Measurements from ENCODE around the gene PROZ. TPM values are rescaled to one million over a fixed set of nuclear protein-coding genes. Genes with fewer than 3 reads are reported as not detected.

The PROZ gene
- total and polyA plus RNA-seq, 2 of the 13 experiments (the other 11 are each of a cell fraction or from before 2014, with no cell fraction given) = 5.6 to 22.5 TPM

DNA sequence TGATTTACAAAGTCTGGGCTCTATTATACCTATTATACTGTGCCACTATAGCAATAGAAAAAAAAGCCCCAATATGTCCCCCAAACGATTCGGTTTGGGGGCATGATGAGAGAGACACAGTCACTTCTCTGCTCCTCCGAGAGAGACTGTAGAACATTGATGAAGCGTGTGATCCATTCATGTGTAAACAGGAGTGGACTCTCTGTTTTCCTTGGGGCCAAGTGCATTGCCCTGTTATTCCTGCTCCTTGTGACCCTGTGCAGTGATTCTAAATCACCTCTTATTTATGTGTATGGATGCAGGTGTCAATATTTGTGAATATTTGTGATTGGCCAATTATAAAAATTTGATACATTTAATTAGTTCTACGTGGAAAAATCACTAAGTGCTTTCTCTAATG lies 18.9 kb upstream of the PROZ start (continued):
- TF ChIP-seq, protein P1, sequence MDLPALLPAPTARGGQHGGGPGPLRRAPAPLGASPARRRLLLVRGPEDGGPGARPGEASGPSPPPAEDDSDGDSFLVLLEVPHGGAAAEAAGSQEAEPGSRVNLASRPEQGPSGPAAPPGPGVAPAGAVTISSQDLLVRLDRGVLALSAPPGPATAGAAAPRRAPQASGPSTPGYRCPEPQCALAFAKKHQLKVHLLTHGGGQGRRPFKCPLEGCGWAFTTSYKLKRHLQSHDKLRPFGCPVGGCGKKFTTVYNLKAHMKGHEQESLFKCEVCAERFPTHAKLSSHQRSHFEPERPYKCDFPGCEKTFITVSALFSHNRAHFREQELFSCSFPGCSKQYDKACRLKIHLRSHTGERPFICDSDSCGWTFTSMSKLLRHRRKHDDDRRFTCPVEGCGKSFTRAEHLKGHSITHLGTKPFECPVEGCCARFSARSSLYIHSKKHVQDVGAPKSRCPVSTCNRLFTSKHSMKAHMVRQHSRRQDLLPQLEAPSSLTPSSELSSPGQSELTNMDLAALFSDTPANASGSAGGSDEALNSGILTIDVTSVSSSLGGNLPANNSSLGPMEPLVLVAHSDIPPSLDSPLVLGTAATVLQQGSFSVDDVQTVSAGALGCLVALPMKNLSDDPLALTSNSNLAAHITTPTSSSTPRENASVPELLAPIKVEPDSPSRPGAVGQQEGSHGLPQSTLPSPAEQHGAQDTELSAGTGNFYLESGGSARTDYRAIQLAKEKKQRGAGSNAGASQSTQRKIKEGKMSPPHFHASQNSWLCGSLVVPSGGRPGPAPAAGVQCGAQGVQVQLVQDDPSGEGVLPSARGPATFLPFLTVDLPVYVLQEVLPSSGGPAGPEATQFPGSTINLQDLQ (CRISPR knock-in tag; IDR thresholded peaks at IDR 0.05) = no peak
- peak; percentile 36; the same call in 1 of the 2 replicates for TF ChIP-seq FOXK1 (CRISPR knock-in tag; IDR thresholded peaks at IDR 0.05; ENCODE audit: borderline replicate concordance, low read depth)
- TF ChIP-seq, protein P2, sequence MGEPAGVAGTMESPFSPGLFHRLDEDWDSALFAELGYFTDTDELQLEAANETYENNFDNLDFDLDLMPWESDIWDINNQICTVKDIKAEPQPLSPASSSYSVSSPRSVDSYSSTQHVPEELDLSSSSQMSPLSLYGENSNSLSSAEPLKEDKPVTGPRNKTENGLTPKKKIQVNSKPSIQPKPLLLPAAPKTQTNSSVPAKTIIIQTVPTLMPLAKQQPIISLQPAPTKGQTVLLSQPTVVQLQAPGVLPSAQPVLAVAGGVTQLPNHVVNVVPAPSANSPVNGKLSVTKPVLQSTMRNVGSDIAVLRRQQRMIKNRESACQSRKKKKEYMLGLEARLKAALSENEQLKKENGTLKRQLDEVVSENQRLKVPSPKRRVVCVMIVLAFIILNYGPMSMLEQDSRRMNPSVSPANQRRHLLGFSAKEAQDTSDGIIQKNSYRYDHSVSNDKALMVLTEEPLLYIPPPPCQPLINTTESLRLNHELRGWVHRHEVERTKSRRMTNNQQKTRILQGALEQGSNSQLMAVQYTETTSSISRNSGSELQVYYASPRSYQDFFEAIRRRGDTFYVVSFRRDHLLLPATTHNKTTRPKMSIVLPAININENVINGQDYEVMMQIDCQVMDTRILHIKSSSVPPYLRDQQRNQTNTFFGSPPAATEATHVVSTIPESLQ (CRISPR knock-in tag; conservative IDR thresholded peaks at IDR 0.05) = no peak
- peak in 1 of 2 experiments; percentile 78; a peak in 3 of 4 replicates for TF ChIP-seq NR2F1 (CRISPR knock-in tag; IDR thresholded peaks at IDR 0.05)
- TF ChIP-seq, protein P3, sequence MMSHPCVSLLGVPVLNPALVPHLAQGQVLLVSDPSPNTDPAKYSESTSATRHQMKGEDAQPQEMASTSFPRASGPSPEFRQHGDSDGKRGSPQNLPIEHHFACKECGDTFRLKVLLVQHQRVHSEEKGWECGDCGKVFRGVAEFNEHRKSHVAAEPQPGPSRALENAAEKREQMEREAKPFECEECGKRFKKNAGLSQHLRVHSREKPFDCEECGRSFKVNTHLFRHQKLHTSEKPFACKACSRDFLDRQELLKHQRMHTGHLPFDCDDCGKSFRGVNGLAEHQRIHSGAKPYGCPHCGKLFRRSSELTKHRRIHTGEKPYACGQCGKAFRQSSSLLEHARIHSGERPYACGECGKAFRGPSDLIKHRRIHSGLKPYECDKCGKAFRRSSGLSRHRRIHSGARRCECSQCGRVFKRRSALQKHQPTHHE (CRISPR knock-in tag; IDR thresholded peaks at IDR 0.05; ENCODE audit: borderline replicate concordance) = no peak
- peak; percentile 52; the same call in 1 of the 2 replicates for TF ChIP-seq SP5 (CRISPR knock-in tag; IDR thresholded peaks at IDR 0.05; ENCODE audit: borderline replicate concordance, low read depth)
- TF ChIP-seq, protein P4, sequence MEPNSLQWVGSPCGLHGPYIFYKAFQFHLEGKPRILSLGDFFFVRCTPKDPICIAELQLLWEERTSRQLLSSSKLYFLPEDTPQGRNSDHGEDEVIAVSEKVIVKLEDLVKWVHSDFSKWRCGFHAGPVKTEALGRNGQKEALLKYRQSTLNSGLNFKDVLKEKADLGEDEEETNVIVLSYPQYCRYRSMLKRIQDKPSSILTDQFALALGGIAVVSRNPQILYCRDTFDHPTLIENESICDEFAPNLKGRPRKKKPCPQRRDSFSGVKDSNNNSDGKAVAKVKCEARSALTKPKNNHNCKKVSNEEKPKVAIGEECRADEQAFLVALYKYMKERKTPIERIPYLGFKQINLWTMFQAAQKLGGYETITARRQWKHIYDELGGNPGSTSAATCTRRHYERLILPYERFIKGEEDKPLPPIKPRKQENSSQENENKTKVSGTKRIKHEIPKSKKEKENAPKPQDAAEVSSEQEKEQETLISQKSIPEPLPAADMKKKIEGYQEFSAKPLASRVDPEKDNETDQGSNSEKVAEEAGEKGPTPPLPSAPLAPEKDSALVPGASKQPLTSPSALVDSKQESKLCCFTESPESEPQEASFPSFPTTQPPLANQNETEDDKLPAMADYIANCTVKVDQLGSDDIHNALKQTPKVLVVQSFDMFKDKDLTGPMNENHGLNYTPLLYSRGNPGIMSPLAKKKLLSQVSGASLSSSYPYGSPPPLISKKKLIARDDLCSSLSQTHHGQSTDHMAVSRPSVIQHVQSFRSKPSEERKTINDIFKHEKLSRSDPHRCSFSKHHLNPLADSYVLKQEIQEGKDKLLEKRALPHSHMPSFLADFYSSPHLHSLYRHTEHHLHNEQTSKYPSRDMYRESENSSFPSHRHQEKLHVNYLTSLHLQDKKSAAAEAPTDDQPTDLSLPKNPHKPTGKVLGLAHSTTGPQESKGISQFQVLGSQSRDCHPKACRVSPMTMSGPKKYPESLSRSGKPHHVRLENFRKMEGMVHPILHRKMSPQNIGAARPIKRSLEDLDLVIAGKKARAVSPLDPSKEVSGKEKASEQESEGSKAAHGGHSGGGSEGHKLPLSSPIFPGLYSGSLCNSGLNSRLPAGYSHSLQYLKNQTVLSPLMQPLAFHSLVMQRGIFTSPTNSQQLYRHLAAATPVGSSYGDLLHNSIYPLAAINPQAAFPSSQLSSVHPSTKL (CRISPR knock-in tag; IDR thresholded peaks at IDR 0.05) = peak; percentile 66
- TF ChIP-seq SNAPC2 (CRISPR knock-in tag; IDR thresholded peaks at IDR 0.05) = no peak
- TF ChIP-seq GFI1 (CRISPR knock-in tag; IDR thresholded peaks at IDR 0.05; ENCODE audit: borderline replicate concordance) = peak; percentile 96
- TF ChIP-seq HDAC2 (CRISPR knock-in tag; IDR thresholded peaks at IDR 0.05) = peak; percentile 42; the same call in 1 of the 2 replicates
- no peak for TF ChIP-seq ZNF326 (CRISPR knock-in tag; IDR thresholded peaks at IDR 0.05; ENCODE audit: borderline replicate concordance)
- peak; percentile 83 for TF ChIP-seq NR2F2 (IDR thresholded peaks at IDR 0.05; ENCODE audit: borderline replicate concordance, low read depth)
- TF ChIP-seq, protein P5, sequence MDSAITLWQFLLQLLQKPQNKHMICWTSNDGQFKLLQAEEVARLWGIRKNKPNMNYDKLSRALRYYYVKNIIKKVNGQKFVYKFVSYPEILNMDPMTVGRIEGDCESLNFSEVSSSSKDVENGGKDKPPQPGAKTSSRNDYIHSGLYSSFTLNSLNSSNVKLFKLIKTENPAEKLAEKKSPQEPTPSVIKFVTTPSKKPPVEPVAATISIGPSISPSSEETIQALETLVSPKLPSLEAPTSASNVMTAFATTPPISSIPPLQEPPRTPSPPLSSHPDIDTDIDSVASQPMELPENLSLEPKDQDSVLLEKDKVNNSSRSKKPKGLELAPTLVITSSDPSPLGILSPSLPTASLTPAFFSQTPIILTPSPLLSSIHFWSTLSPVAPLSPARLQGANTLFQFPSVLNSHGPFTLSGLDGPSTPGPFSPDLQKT (CRISPR knock-in tag; IDR thresholded peaks at IDR 0.05; ENCODE audit: borderline replicate concordance) = no peak
- TF ChIP-seq ZNF484 (CRISPR knock-in tag; IDR thresholded peaks at IDR 0.05; ENCODE audit: borderline replicate concordance, low read depth) = no peak

Measured in HepG2 (cell line).